Measurements from ENCODE around the gene ARL4C. TPM values are rescaled to one million over a fixed set of nuclear protein-coding genes. Genes with fewer than 3 reads are reported as not detected.

Gene ARL4C
- total and polyA plus RNA-seq, 3 donors from 2014 or later: 1.3 to 4.4 (median 3.0) TPM

- DNase-seq: no peak
Observed at GRCh38 chr2:234536178-234536965, 39.5 kb upstream of the ARL4C start.

GRCh38 chr2:234535464-234535863 lies 38.6 kb upstream of the ARL4C start:
- no peak for DNase-seq
- H3K27me3 ChIP-seq: no peaks in the 10 kb centered on the region
- no peak overlapping the region for H3K4me3 ChIP-seq
- H3K4me1 ChIP-seq: no peaks in the 10 kb centered on the region
- no peak overlapping the region for H3K27ac ChIP-seq
- TF ChIP-seq CTCF (IDR thresholded peaks at IDR 0.05): no peak
- TF ChIP-seq POLR2A (IDR thresholded peaks at IDR 0.05): no peak
- H3K9me3 ChIP-seq: no peaks in the 10 kb centered on the region
- no peaks in the 10 kb centered on the region for H3K36me3 ChIP-seq (ENCODE audit: low read depth, missing control alignments)
- intact Hi-C loops (cut with DNase I; ENCODE audit: low total_unique reads): no loop called here
- 50% methylated on average over 1 of the region's 1 CpG for WGBS, 2 donors

More at GRCh38 chr2:234536178-234536965, 39.5 kb upstream of the ARL4C start:
- Histone ChIP-seq H3K27me3 (no peaks in the 10 kb centered on the region), H3K9me3 (no peaks in the 10 kb centered on the region), H3K4me1 (no peaks in the 10 kb centered on the region), H3K36me3 (ENCODE audit: low read depth, missing control alignments) (no peaks in the 10 kb centered on the region), H3K4me3 (no peak overlapping the region), H3K27ac (no peak overlapping the region)
- intact Hi-C loops (cut with DNase I; ENCODE audit: low total_unique reads): no loop called here
- TF ChIP-seq POLR2A (IDR thresholded peaks at IDR 0.05) (no peak), CTCF (IDR thresholded peaks at IDR 0.05) (no peak)
- WGBS, 2 donors: 55 to 57% methylated on average over 13 of the region's 13 CpGs

GRCh38 chr2:234534515-234534914 lies 37.6 kb upstream of the ARL4C start:
- no peaks in the 10 kb centered on the region for H3K9me3 ChIP-seq
- TF ChIP-seq CTCF (IDR thresholded peaks at IDR 0.05) (no peak), POLR2A (IDR thresholded peaks at IDR 0.05) (no peak)
- WGBS, 2 donors: 80 to 90% methylated on average over 8 of the region's 8 CpGs
- intact Hi-C loops (cut with DNase I; ENCODE audit: low total_unique reads): no loop called here
- H3K4me1 ChIP-seq: no peaks in the 10 kb centered on the region
- no peak overlapping the region for H3K4me3 ChIP-seq
- H3K27ac ChIP-seq: no peak overlapping the region
- H3K36me3 ChIP-seq (ENCODE audit: low read depth, missing control alignments): no peaks in the 10 kb centered on the region
- no peak for DNase-seq
- no peaks in the 10 kb centered on the region for H3K27me3 ChIP-seq

- H3K27ac ChIP-seq: no peak overlapping the region
- WGBS, 2 donors: 88 to 90% methylated on average over 9 of the region's 9 CpGs
- TF ChIP-seq POLR2A (IDR thresholded peaks at IDR 0.05) (no peak), CTCF (IDR thresholded peaks at IDR 0.05) (no peak)
- no peaks in the 10 kb centered on the region for H3K36me3 ChIP-seq (ENCODE audit: low read depth, missing control alignments)
- intact Hi-C loops (cut with DNase I; ENCODE audit: low total_unique reads): no loop called here
- no peaks in the 10 kb centered on the region for H3K9me3 ChIP-seq
- H3K4me3 ChIP-seq: no peak overlapping the region
- DNase-seq: no peak
- no peaks in the 10 kb centered on the region for H3K27me3 ChIP-seq
- no peaks in the 10 kb centered on the region for H3K4me1 ChIP-seq
Observed at GRCh38 chr2:234533626-234534025, 36.7 kb upstream of the ARL4C start.

Measured in testis (tissue), 3 donors.